ENCODE measurements around the gene GLRX. TPM values are rescaled to one million over a fixed set of nuclear protein-coding genes. Genes with fewer than 3 reads are reported as not detected.
A peak's percentile ranks its signal among the peaks of the same experiment; 100 is the strongest.
"Not testable (repeated sequence)": the region's sequence is repeated elsewhere in the genome, so short reads cannot be mapped to it uniquely, and the experiment has no call there.

GLRX gene
- total RNA-seq, 1 donor from 2014 or later: 21.1 TPM

- no peak for DNase-seq (ENCODE audit: low spot score)
These were observed 30.0 kb upstream of the GLRX start for GRCh38 chr5:95852567-95852966.

GRCh38 chr5:95851141-95851540 lies 28.6 kb upstream of the GLRX start:
- not testable (repeated sequence) for DNase-seq (ENCODE audit: low spot score)

DNA sequence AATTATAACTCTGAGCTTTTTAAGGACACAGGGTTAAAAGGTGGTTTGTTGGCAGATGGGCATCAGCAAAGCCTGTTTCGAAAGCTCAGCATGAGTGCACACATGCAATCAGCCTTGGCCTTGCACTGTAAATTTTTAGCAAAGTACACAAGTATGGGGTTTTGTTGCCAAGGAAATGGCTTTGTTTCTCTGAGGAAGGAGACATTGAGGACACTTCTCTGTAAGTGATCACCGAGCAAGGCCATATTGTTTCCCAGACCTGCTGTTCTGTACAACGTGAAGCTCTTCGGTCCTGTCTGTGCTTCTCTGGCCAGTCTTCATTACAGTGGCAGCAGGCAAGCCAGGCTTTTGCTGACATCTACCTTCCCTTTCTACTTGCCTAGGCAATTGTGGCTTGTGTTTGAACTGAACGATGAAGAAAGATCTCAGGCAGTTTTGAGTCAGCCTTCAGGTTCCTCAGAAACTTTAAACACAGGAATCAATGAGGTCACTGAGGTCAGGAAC lies 27.9 kb upstream of the GLRX start:
- DNase-seq (ENCODE audit: low spot score): no peak

DNA sequence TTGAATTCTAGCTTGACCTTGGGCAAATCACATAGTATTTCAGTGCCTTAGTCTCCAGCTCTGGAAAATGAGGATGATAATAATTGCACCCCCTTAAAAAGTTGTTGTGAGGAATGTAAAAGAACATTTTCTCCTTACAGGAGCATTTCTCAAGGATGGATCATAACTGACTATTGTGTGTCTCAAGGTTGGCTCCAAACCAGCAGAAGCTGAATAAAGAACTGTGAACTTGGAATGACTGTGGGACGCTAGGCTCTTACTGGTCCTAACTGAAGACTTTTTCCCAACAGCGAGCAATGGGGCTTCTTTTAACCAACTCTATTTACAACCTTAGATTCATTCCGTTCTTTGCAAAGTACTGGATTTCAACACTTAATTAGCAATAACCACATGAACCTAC lies 26.2 kb upstream of the GLRX start:
- no peak for DNase-seq (ENCODE audit: low spot score)

DNA sequence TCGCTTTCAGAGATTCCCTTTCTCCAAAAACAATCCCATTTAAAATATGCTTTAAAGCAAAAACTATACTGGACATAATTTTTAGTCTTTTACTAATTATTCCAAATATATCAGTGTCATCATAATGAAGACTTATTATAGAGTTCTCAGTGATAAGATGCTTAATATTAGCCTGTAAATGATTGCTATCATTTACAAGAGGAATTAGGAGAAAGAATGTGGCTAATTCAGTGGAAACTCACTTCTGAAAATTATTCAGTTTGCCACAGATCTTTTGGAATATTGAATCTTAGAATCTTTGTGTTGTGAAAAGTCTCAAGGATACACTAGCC lies 24.7 kb upstream of the GLRX start:
- no peak for DNase-seq (ENCODE audit: low spot score)

DNA sequence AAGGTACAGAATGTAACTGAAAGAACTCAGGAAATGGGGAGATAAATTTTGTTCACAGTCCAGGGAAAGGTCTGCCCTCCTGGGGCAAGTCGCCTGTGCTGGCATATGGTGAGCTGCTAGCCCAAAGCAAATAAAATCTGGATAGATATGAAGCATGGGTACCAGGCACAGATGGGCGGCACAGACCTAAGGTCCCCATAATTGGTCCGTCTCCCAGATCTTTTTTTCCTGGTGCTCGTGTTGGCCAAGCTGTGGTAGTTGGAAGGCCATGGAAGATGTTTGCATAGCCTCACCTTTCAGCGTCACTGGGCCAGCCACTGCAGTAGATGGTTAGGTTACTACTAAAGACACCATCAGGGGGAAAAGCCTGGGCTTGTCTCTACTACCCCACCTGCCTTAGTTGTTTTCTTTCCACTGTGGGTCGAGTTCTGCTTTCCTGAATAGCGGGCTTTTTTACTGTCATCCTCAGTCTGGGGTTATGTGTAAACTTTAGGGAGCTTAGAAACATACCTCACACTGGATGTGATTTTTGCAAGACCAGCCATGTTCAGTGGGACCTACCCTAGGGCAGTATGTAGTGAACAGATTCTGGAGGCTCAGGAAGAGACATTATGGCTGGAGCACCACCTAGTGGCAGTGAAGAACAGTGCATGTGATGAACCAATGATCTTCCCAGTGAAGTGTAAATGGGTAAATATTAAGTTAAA lies 24.2 kb upstream of the GLRX start:
- peak; percentile 78 for DNase-seq (ENCODE audit: low spot score)

DNA sequence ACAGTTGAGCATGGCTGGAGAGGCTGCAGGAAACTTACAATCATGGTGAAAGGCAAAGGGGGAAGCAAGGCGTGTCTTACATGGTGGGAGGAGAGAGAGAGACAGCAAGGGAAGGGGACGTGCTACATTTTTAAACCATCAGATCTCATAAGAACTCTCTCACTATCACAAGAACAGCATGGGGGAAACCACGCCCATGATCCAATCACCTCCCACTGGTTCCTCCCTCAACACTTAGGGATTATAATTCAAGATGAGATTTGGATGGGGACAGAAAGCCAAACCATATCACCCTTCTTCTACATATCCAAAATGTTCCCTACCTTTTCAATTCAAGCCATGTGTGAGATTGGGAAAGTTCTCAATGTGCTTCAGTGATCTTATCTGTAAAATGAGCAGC lies 22.9 kb upstream of the GLRX start:
- DNase-seq (ENCODE audit: low spot score): no peak

DNA sequence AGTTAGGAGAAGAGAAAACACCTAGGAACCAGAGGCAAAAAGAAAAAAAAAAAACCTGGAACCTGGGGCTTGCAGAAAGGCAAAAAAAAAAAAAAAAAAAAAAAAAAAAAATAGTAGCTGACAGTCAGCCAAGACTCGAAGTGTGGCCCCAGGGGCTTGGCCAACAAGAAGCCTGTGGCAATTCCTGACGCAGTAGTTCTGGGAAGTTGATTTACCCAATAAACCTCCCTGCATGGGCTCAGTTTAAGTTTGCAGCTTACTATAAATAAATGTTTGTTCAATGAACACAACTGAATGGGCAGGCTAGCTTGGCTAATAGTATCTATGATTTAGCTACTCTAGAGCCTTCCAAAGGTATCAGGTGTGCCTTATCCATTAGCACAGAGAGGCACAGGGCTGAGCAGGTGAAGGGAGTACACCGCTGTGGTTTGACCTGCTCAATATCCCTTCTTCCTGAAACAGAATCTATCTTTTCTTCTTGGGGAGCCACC lies 21.3 kb upstream of the GLRX start:
- no peak for DNase-seq (ENCODE audit: low spot score)

DNA sequence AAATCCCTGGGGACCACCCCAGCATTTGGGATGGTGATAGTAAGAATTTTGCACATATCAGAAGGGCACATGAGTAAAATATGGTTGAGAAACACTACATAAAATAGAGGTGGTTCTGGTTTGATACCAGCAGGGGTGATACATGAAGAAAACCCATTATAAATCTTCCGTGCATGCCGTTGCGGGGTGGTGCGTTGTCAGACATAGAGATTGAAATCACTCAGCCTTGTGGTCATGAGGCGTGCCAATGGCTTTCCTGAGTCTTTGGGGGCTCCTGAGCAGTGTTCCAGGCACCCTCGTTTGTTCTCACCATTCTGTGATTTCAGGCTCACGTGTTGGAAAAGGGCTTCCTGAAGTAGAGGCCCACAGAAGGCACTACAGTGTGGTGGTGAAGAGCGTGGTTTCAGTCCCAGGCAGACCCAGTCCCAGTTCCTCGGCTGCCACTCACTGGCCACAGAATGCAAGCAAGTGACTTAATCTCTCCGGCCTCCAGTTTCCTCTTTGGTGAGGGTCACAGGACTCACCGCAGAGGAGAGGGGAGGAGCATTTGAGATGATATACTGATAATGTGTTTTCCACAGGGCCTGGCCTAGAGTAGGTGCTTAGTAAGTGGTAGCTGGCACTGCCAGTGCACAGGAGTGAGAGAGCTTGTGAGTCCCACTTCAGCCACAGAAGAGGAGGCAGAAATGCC lies 20.5 kb upstream of the GLRX start:
- peak; percentile 77 for DNase-seq (ENCODE audit: low spot score)

- peak; percentile 45 for DNase-seq (ENCODE audit: low spot score)
These were observed 19.6 kb upstream of the GLRX start for GRCh38 chr5:95841914-95842812.

DNA sequence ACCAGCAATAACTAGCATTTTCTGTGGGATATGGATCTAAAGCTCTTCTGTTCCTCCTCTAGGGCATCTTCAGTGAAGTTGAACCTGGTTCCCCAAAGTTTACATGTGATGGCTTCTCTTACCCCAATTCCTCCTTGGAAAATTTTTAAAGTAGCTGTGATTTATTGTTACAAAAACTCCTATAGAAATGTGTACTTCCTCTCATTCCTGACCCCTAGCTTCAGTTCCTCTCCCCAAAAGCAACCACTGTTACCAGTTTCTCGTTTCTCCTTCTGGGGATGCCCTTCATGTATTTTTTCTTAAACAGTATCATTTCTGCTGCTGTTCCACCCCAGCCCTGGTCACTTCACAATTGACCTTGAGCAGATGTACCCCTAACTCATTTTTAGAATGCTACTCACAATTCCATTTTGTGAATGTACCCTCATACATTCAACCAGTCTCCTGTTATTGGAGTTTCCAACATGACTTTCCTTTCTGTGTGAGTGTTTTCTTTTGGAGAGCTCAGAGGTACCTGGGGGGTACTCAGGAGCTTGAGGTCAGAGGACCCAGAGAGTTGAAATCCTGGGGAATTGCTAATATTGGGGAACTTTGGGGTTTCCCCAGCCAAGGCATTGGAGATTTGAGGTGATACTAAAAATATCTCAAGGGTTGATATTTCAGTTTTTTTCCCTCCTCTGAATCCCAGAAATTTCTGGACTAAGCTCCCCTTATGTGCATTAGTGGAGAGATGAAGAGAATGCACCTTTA lies 18.6 kb upstream of the GLRX start:
- DNase-seq (ENCODE audit: low spot score): no peak

- no peak for DNase-seq (ENCODE audit: low spot score)
These were observed 17.1 kb upstream of the GLRX start for GRCh38 chr5:95839658-95840057.

DNA sequence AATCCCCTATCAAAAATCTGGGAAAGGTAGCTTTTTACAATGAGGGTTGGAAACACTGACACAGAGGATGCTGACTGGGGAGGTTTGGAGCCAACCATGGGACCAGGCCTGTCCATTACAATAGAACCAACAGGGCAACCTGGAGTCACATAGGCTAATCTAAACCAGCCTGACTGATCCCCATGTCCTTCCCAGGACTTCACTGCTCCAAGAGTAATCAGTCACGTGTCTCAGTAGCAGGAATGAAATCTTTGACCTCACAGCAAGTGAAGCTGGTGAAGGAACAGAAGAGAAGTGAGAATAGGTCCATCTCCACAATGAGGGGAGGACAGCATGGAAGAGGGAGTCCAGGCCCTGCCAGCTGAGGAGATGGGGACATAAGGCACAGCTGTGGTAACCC lies 16.0 kb upstream of the GLRX start:
- no peak for DNase-seq (ENCODE audit: low spot score)

DNA sequence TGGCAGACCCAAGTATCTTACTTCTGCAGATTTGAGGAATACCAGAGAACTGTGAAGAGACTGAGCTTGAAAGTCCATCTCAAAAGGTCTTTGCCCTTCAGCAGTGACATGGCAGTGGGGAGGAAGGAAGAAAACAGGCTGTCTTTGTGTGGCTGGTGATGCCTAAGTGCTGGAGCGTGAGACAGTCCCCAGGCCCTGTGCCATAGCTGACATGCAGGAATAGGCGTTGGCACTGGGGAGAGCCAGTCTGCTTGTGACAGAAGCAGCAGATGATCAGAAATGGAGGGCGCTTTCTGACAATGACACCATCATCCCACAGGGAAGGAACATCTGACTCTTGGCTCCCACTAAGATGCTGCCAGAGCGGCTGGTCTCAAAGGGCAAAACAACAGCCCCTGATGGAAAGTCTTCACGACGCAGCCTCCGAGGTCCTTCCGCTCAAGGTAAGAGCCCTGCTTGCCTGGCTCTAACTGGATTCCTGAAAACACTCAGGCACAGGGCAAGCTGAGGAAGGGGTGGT lies 15.5 kb upstream of the GLRX start:
- no peak for DNase-seq (ENCODE audit: low spot score)

GRCh38 chr5:95837492-95837891 lies 15.0 kb upstream of the GLRX start:
- DNase-seq (ENCODE audit: low spot score): no peak

GRCh38 chr5:95836971-95837370 lies 14.4 kb upstream of the GLRX start:
- DNase-seq (ENCODE audit: low spot score): not testable (repeated sequence)

DNA sequence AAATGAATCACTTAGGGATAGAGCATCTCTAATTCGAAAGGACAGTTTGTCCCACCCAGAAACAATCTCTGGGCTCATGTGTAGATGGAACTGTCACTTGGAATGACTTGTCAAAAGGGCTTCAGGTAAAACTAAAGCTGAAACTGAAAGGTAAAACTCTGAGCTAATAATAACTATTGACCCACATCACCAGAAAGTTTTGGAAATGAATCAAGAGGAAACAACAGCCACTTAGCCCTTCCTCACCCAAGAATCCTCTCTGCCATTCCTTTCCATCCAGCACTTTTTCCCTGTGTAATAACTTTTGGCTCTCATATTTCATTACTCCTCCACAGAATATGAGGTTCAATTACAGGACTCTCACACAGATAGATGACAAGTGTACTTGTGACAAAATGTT lies 14.0 kb upstream of the GLRX start:
- no peak for DNase-seq (ENCODE audit: low spot score)

GRCh38 chr5:95835682-95836385 lies 13.3 kb upstream of the GLRX start:
- no peak for DNase-seq (ENCODE audit: low spot score)

DNA sequence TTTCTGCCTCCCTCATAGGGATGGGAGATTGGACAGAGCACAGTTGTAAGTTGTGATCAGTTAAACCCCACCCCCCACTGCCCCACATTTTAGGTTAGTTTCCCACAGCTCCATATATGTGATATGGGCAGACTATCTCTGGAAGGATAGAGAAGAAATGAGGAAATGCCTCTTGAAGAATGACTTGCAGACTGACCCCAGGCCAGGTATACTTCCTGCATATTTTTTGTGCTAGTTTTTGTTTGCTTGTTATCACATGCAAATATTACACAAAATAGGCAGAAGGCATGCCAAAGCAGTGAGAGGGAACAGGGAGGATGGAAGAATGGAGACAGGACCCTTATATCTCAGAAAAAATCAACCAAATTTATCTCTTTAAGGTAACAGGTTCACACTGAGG lies 10.1 kb upstream of the GLRX start:
- no peak for DNase-seq (ENCODE audit: low spot score)

DNA sequence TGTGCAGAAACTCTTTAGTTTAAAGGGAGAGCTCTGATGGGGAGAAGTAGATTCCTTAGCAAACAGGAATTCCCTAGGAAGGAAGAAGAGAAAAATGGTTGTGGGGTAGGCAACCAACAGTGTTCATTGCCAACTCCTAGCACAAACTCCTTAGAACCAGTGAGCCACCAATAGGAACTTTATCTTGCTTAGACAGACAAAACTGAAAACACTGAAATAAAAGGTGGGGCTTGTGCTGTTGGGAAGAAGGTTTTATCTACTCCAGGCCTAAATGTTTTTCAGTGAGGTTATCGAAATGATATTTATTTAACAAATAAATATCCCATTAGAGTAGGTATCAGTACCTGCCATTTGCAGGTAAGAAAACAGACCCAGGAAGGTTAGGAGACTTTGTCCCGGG lies 7.7 kb upstream of the GLRX start:
- no peak for DNase-seq (ENCODE audit: low spot score)

GRCh38 chr5:95827892-95828246 lies 5.3 kb upstream of the GLRX start:
- no peak for DNase-seq (ENCODE audit: low spot score)
